ENCODE results near the gene ARHGEF28. TPM values are rescaled to one million over a fixed set of nuclear protein-coding genes. Genes with fewer than 3 reads are reported as not detected.
A peak's percentile ranks its signal among the peaks of the same experiment; 100 is the strongest.

Gene ARHGEF28
- total and polyA plus RNA-seq, 2 of the 13 experiments (the other 11 are each of a cell fraction or from before 2014, with no cell fraction given) = 17.4 to 34.1 TPM

GRCh38 chr5:73764586-73764985, 138.6 kb downstream of the ARHGEF28 start (continued):
- no peak for TF ChIP-seq ZNF18 (CRISPR knock-in tag; IDR thresholded peaks at IDR 0.05; ENCODE audit: insufficient replicate concordance)
- TF ChIP-seq POLR2A (IDR thresholded peaks at IDR 0.05; ENCODE audit: insufficient read depth in 1 of 2, low read depth in 2 of 2, low read length in 2 of 2) = no peak
- no peak for TF ChIP-seq ZNF674 (CRISPR knock-in tag; IDR thresholded peaks at IDR 0.05; ENCODE audit: low read depth)
- TF ChIP-seq GABPB1 (CRISPR knock-in tag; IDR thresholded peaks at IDR 0.05) = no peak
- no peak for TF ChIP-seq ZNF790 (CRISPR knock-in tag; IDR thresholded peaks at IDR 0.05; ENCODE audit: borderline replicate concordance)
- TF ChIP-seq SMARCC2 (IDR thresholded peaks at IDR 0.05) = peak; percentile 79; the same call in 1 of the 2 replicates
- no peak for TF ChIP-seq SPEN (CRISPR knock-in tag; IDR thresholded peaks at IDR 0.05; ENCODE audit: low read depth)
- TF ChIP-seq TBX2 (CRISPR knock-in tag; IDR thresholded peaks at IDR 0.05; ENCODE audit: borderline replicate concordance) = no peak
- no peak for TF ChIP-seq ZNF589 (CRISPR knock-in tag; conservative IDR thresholded peaks at IDR 0.05)
- no peak for TF ChIP-seq EED (CRISPR knock-in tag; IDR thresholded peaks at IDR 0.05)
- no peak for TF ChIP-seq ZNF24 (IDR thresholded peaks at IDR 0.05)
- peak; percentile 94; the same call in 1 of the 2 replicates for TF ChIP-seq SMARCE1 (IDR thresholded peaks at IDR 0.05; ENCODE audit: borderline replicate concordance)
- TF ChIP-seq MED1 (CRISPR knock-in tag; IDR thresholded peaks at IDR 0.05) = peak; percentile 79
- TF ChIP-seq EP300 (IDR thresholded peaks at IDR 0.05; ENCODE audit: low read depth in 2 of 2, low read length in 2 of 2) = peak in 1 of 2 experiments; percentile 84; a peak in 2 of 4 replicates
- TF ChIP-seq EP300 (CRISPR knock-in tag; IDR thresholded peaks at IDR 0.05; ENCODE audit: borderline replicate concordance) = peak; percentile 70; the same call in 1 of the 2 replicates
- TF ChIP-seq SP1 (IDR thresholded peaks at IDR 0.05) = no peak
- TF ChIP-seq SP1 (CRISPR knock-in tag; IDR thresholded peaks at IDR 0.05) = no peak
- TF ChIP-seq ZNF414 (CRISPR knock-in tag; IDR thresholded peaks at IDR 0.05) = no peak
- TF ChIP-seq NFE2L1 (CRISPR knock-in tag; IDR thresholded peaks at IDR 0.05; ENCODE audit: borderline replicate concordance) = no peak
- peak; percentile 58; the same call in 1 of the 2 replicates for TF ChIP-seq NCOA2 (CRISPR knock-in tag; IDR thresholded peaks at IDR 0.05)
- no peak for TF ChIP-seq RAD51 (IDR thresholded peaks at IDR 0.05; ENCODE audit: borderline replicate concordance)
- peak; percentile 82 for TF ChIP-seq FOXP4 (CRISPR knock-in tag; IDR thresholded peaks at IDR 0.05)
- no peak for TF ChIP-seq ZNF816 (CRISPR knock-in tag; IDR thresholded peaks at IDR 0.05; ENCODE audit: borderline replicate concordance)
- TF ChIP-seq ZNF879 (CRISPR knock-in tag; IDR thresholded peaks at IDR 0.05) = no peak
- TF ChIP-seq JUN (CRISPR knock-in tag; IDR thresholded peaks at IDR 0.05) = peak; percentile 59; the same call in 1 of the 2 replicates
- TF ChIP-seq CSRNP2 (CRISPR knock-in tag; conservative IDR thresholded peaks at IDR 0.05; ENCODE audit: low read depth) = no peak
